HCT116 (cell line): Measurements from ENCODE around the gene SCFD2. TPM values are rescaled to one million over a fixed set of nuclear protein-coding genes. Genes with fewer than 3 reads are reported as not detected.

ENCODE experiments used
- ATAC-seq: fragments of 200-7000 bp; cut with Tn5 transposase; 2 replicates; pipeline ENCODE4 v1.9.1; 2020; ENCODE audit warnings: mild to moderate bottlenecking, moderate library complexity
- BruUV-seq: library from RNA; stranded (reverse); fragments of 400-500 nt; replicated peaks from 2 replicates; lab custom pipeline; 2021; lab: Mats Ljungman, UMichigan
- CTCF ChIA-PET: fragments of 300-600 bp; sonication (Branson Sonifier 250); formaldehyde crosslinking; loops from one replicate; lab custom pipeline; 2021; ENCODE audit warnings: antibody characterized with exemption; lab: Charles Lee
- POLR2A ChIA-PET: fragments of 300-600, 350-600 bp; sonication (Branson Sonifier 250); formaldehyde crosslinking; loops from one replicate; lab custom pipeline; 2021; ENCODE audit warnings: antibody characterized with exemption; lab: Charles Lee
- RAD21 ChIA-PET, 2 experiments: fragments of 300-600 bp; sonication (Branson Sonifier 250); formaldehyde crosslinking; loops; one replicate each; lab custom pipeline; 2023; ENCODE audit warnings: low total read pairs in 2 of 2; ENCODE audit not compliant: uncharacterized antibody in 2 of 2, unreplicated experiment in 2 of 2, low non-redundant PET in 1 of 2; lab: Charles Lee
- DNase-seq: peaks from one replicate; pipeline ENCODE4 v3.0.0-alpha.2; 2010; ENCODE audit warnings: low read depth, low spot score
- H2AFZ ChIP-seq: fragments of 200-600 bp; shearing (Covaris generic), sonication (generic); 2 replicates; pipeline ENCODE4 v1.6.1; 2017; ENCODE audit warnings: low read depth, mixed run types, mixed read lengths, antibody characterized with exemption, low read length; ENCODE audit not compliant: poor library complexity, severe bottlenecking
- H3K27ac ChIP-seq: 2 replicates; pipeline ENCODE4 v1.5.1; 2012; ENCODE audit warnings: low read depth, low read length
- H3K27me3 ChIP-seq: fragments of 200-600 bp; sonication (generic); 2 replicates; pipeline ENCODE4 v1.6.1; 2016; ENCODE audit warnings: mixed run types, low read length, mixed read lengths; ENCODE audit not compliant: insufficient read depth
- H3K36me3 ChIP-seq, 2 experiments: fragments of 200-500 bp in 1 of 2; fragments of 200-600 bp in 1 of 2; sonication (Bioruptor generic) in 1 of 2; sonication (generic) in 1 of 2; 2 replicates each; pipeline versions ENCODE4 v1.5.1 to v1.6.1; 2014 to 2016; ENCODE audit warnings: low read length in 2 of 2, inconsistent platforms in 1 of 2, mixed read lengths in 1 of 2, mixed run types in 1 of 2; ENCODE audit not compliant: insufficient read depth in 2 of 2, control insufficient read depth in 1 of 2
- H3K4me1 ChIP-seq, 2 experiments: fragments of 200-600 bp in 1 of 2; sonication (generic) in 1 of 2; 2 replicates each; pipeline versions ENCODE4 v1.5.1 to v1.6.1; 2012 to 2017; ENCODE audit warnings: low read length in 2 of 2, inconsistent platforms in 1 of 2, mild to moderate bottlenecking in 1 of 2, mixed read lengths in 1 of 2, mixed run types in 1 of 2, moderate library complexity in 1 of 2; ENCODE audit not compliant: insufficient read depth in 2 of 2, control insufficient read depth in 1 of 2
- H3K4me2 ChIP-seq: fragments of 200-600 bp; sonication (generic); 2 replicates; pipeline ENCODE4 v1.6.1; 2017; ENCODE audit warnings: mixed run types, low read length, mixed read lengths
- H3K4me3 ChIP-seq, 2 experiments: fragments of 200-600 bp in 1 of 2; sonication (generic) in 1 of 2; replicated peaks in 1 of 2; 2 replicates each; pipeline ENCODE4 v1.5.1; 2011 to 2016; ENCODE audit warnings: low read length in 2 of 2, control low read depth in 1 of 2, low read depth in 1 of 2, mild to moderate bottlenecking in 1 of 2, mixed read lengths in 1 of 2, mixed run types in 1 of 2
- H3K79me2 ChIP-seq: fragments of 200-600 bp; sonication (generic); 2 replicates; pipeline ENCODE4 v1.6.1; 2017; ENCODE audit warnings: mild to moderate bottlenecking, mixed run types, low read length, moderate library complexity, mixed read lengths; ENCODE audit not compliant: insufficient read depth
- H3K9ac ChIP-seq: fragments of 200-600 bp; sonication (generic); 2 replicates; pipeline ENCODE4 v1.6.1; 2016; ENCODE audit warnings: low read length, mixed read lengths
- H3K9me2 ChIP-seq: fragments of 200-600 bp; sonication (generic), shearing (Covaris generic); 2 replicates; pipeline ENCODE4 v1.6.1; 2017; ENCODE audit warnings: mixed run types, mild to moderate bottlenecking, moderate library complexity; ENCODE audit not compliant: insufficient read depth
- H3K9me3 ChIP-seq, 2 experiments: fragments of 200-500 bp in 1 of 2; fragments of 200-600 bp in 1 of 2; sonication (Bioruptor generic) in 1 of 2; sonication (generic) in 1 of 2; 2 replicates each; pipeline ENCODE4 v1.6.1; 2014 to 2017; ENCODE audit warnings: low read length in 2 of 2, mixed read lengths in 2 of 2, inconsistent platforms in 1 of 2, low read depth in 1 of 2, mild to moderate bottlenecking in 1 of 2, mixed run types in 1 of 2, moderate library complexity in 1 of 2; ENCODE audit not compliant: control insufficient read depth in 1 of 2, insufficient read depth in 1 of 2
- H4K20me1 ChIP-seq: fragments of 200-600 bp; sonication (generic), shearing (Covaris generic); 2 replicates; pipeline ENCODE4 v1.6.1; 2017; ENCODE audit warnings: mixed run types, mild to moderate bottlenecking, moderate library complexity; ENCODE audit not compliant: insufficient read depth
- ATF3 ChIP-seq: IDR thresholded peaks from 2 replicates; pipeline ENCODE4 v1.6.1; 2012
- CBX3 ChIP-seq: IDR thresholded peaks from 2 replicates; pipeline ENCODE4 v1.6.1; 2012; ENCODE audit warnings: low read depth
- CEBPB ChIP-seq: IDR thresholded peaks from 2 replicates; pipeline ENCODE4 v1.6.1; 2012; ENCODE audit warnings: low read depth
- CTCF ChIP-seq, 3 experiments: fragments of 200-600 bp in 1 of 3; sonication (generic) in 1 of 3; IDR thresholded peaks in 2 of 3; conservative IDR thresholded peaks in 1 of 3; 2 replicates each; pipeline ENCODE4 v1.5.1; 2012 to 2017; ENCODE audit warnings: low read depth in 2 of 3, low read length in 2 of 3, antibody characterized with exemption in 1 of 3, borderline replicate concordance in 1 of 3, control low read depth in 1 of 3, mild to moderate bottlenecking in 1 of 3, mixed read lengths in 1 of 3, mixed run types in 1 of 3, moderate library complexity in 1 of 3; ENCODE audit not compliant: insufficient read depth in 1 of 3
- EGR1 ChIP-seq: IDR thresholded peaks from 2 replicates; pipeline ENCODE4 v1.6.1; 2012; ENCODE audit warnings: low read depth
- EZH2 ChIP-seq: fragments of 200-600 bp; sonication (generic); IDR thresholded peaks from 2 replicates; pipeline ENCODE4 v1.6.1; 2017; ENCODE audit warnings: antibody characterized with exemption, mixed run types
- EZH2phosphoT487 ChIP-seq: fragments of 200-600 bp; IDR thresholded peaks from 2 replicates; pipeline ENCODE4 v1.6.1; 2018; ENCODE audit warnings: antibody characterized with exemption, borderline replicate concordance
- FOSL1 ChIP-seq: IDR thresholded peaks from 2 replicates; pipeline ENCODE4 v1.6.1; 2012; ENCODE audit warnings: low read depth
- JUND ChIP-seq: IDR thresholded peaks from 2 replicates; pipeline ENCODE4 v1.6.1; 2012
- MAX ChIP-seq: IDR thresholded peaks from 2 replicates; pipeline ENCODE4 v1.6.1; 2012
- POLR2A ChIP-seq: IDR thresholded peaks from 2 replicates; pipeline ENCODE4 v1.7.0; 2011; ENCODE audit warnings: borderline replicate concordance; ENCODE audit not compliant: insufficient read depth, insufficient read length; ENCODE audit errors: extremely low read depth
- SP1 ChIP-seq: IDR thresholded peaks from 2 replicates; pipeline ENCODE4 v1.6.1; 2012; ENCODE audit warnings: low read depth
- SRF ChIP-seq: IDR thresholded peaks from 2 replicates; pipeline ENCODE4 v1.6.1; 2012; ENCODE audit warnings: low read depth
- TCF7L2 ChIP-seq: IDR thresholded peaks from 2 replicates; pipeline ENCODE4 v1.7.0; 2011; ENCODE audit warnings: borderline replicate concordance, inconsistent platforms; ENCODE audit not compliant: insufficient read depth, insufficient read length; ENCODE audit errors: extremely low read depth
- YY1 ChIP-seq: IDR thresholded peaks from 2 replicates; pipeline ENCODE4 v1.6.1; 2011; ENCODE audit warnings: low read length, low read depth, moderate library complexity, mild to moderate bottlenecking; ENCODE audit not compliant: insufficient replicate concordance; ENCODE audit errors: extremely low read depth
- ZFX ChIP-seq: fragments of 450-650 bp; IDR thresholded peaks from 2 replicates; pipeline ENCODE4 v1.6.1; 2017
- ZNF274 ChIP-seq: fragments of 200-500 bp; sonication (Bioruptor generic); IDR thresholded peaks from 2 replicates; pipeline ENCODE4 v1.6.1; 2014; ENCODE audit warnings: mild to moderate bottlenecking, low read depth, low read length, inconsistent platforms
- intact Hi-C: fragments of 100-400 bp; cut with micrococcal nuclease; formaldehyde crosslinking; loops from 2 replicates; pipeline ENCODE4 v1.10.0; 2022
- total RNA-seq: library from RNA; stranded (reverse); gene quantifications from one replicate; pipeline ENCODE4 v1.2.1, GENCODE V29; 2021; ENCODE audit not compliant: unreplicated experiment
- TF ChIP-seq, protein P1 (sequence below): IDR thresholded peaks from 2 replicates; pipeline ENCODE4 v1.6.1; 2011; ENCODE audit warnings: mild to moderate bottlenecking, low read length, moderate library complexity; ENCODE audit not compliant: insufficient replicate concordance; ENCODE audit errors: extremely low read depth

SCFD2 gene
- total RNA-seq, 1 experiment from 2014 or later, result 13.6 TPM

GRCh38 chr4:52862639-52863161 is 503.2 kb downstream of the SCFD2 start:
- intact Hi-C loops, result no loop called here
- H3K36me3 ChIP-seq, result no peaks in the 10 kb centered on the region
- no peaks in the 10 kb centered on the region for H3K9me2 ChIP-seq
- ChIA-PET CTCF (no interaction called here), RAD21 (no interaction called here), POLR2A (no interaction called here)
- TF ChIP-seq CBX3 (no peak), ATF3 (no peak), JUND (no peak), MAX (no peak), FOSL1 (no peak), TCF7L2 (no peak), CEBPB (no peak), EGR1 (no peak), EZH2 (no peak), CTCF (IDR thresholded peaks at IDR 0.05 in 2 of 3, conservative IDR thresholded peaks at IDR 0.05 in 1 of 3; ENCODE audit: borderline replicate concordance in 1 of 3, insufficient read depth in 1 of 3, low read depth in 2 of 3, low read length in 2 of 3) (no peak), SRF (no peak), ZNF274 (no peak), POLR2A (no peak), ZFX (no peak), EZH2phosphoT487 (no peak), YY1 (no peak), SP1 (no peak)
- TF ChIP-seq, protein P1, sequence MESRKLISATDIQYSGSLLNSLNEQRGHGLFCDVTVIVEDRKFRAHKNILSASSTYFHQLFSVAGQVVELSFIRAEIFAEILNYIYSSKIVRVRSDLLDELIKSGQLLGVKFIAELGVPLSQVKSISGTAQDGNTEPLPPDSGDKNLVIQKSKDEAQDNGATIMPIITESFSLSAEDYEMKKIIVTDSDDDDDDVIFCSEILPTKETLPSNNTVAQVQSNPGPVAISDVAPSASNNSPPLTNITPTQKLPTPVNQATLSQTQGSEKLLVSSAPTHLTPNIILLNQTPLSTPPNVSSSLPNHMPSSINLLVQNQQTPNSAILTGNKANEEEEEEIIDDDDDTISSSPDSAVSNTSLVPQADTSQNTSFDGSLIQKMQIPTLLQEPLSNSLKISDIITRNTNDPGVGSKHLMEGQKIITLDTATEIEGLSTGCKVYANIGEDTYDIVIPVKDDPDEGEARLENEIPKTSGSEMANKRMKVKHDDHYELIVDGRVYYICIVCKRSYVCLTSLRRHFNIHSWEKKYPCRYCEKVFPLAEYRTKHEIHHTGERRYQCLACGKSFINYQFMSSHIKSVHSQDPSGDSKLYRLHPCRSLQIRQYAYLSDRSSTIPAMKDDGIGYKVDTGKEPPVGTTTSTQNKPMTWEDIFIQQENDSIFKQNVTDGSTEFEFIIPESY, result no peak
- H2AFZ ChIP-seq, result no peak overlapping the region
- H3K4me2 ChIP-seq, result peak overlapping the region; percentile 73
- no peak overlapping the region for H3K9ac ChIP-seq
- no peak overlapping the region for H3K4me3 ChIP-seq
- DNase-seq (no peak), ATAC-seq (no peak)
- peaks cover 0 to 7% of the 10 kb centered on the region in 2 experiments; a peak in 1 of 4 replicates for H3K9me3 ChIP-seq
- peaks cover 0 to 4% of the 10 kb centered on the region in 2 experiments; a peak in 2 of 4 replicates for H3K4me1 ChIP-seq
- no peaks in the 10 kb centered on the region for H4K20me1 ChIP-seq
- no TSS peak for BruUV-seq
- H3K27ac ChIP-seq, result no peak overlapping the region
- no peaks in the 10 kb centered on the region for H3K79me2 ChIP-seq
- H3K27me3 ChIP-seq, result no peaks in the 10 kb centered on the region
